Loucy (cell line): ENCODE results near the gene CNMD.

Experiments used
- H2AFZ ChIP-seq: fragments of 200-600 bp; sonication (generic); 2 replicates; pipeline ENCODE4 v1.6.0; 2016; ENCODE audit warnings: antibody characterized with exemption, mild to moderate bottlenecking, low read length, moderate library complexity
- H3F3A ChIP-seq: fragments of 200-600 bp; 2 replicates; pipeline ENCODE4 v1.6.0; 2016; ENCODE audit warnings: antibody characterized with exemption, low read depth, mild to moderate bottlenecking
- H3K27me3 ChIP-seq: fragments of 200-600 bp; sonication (generic); 2 replicates; pipeline ENCODE4 v1.6.1; 2014; ENCODE audit warnings: low read length, mild to moderate bottlenecking; ENCODE audit not compliant: insufficient read depth, poor library complexity, severe bottlenecking
- H3K36me3 ChIP-seq: fragments of 200-600 bp; sonication (generic); 2 replicates; pipeline ENCODE4 v1.6.1; 2016; ENCODE audit warnings: low read length; ENCODE audit not compliant: insufficient read depth
- H3K4me1 ChIP-seq: fragments of 200-600 bp; sonication (generic); 2 replicates; pipeline ENCODE4 v1.5.1; 2014; ENCODE audit warnings: low read length, mild to moderate bottlenecking; ENCODE audit not compliant: insufficient read depth, poor library complexity, severe bottlenecking
- H3K4me2 ChIP-seq: fragments of 200-600 bp; sonication (generic); 2 replicates; pipeline ENCODE4 v1.6.0; 2014; ENCODE audit warnings: antibody characterized with exemption, low read length, low read depth, mild to moderate bottlenecking; ENCODE audit not compliant: poor library complexity, severe bottlenecking
- H3K4me3 ChIP-seq: fragments of 200-600 bp; sonication (generic); 2 replicates; pipeline ENCODE4 v1.5.1; 2014; ENCODE audit warnings: low read length, mild to moderate bottlenecking, mixed read lengths; ENCODE audit not compliant: poor library complexity, severe bottlenecking
- H3K79me2 ChIP-seq: fragments of 200-600 bp; sonication (generic); 2 replicates; pipeline ENCODE4 v1.6.1; 2014; ENCODE audit warnings: low read length; ENCODE audit not compliant: insufficient read depth
- H3K9ac ChIP-seq: fragments of 200-600 bp; sonication (generic); 2 replicates; pipeline ENCODE4 v1.6.0; 2014; ENCODE audit warnings: mild to moderate bottlenecking, low read depth, low read length, moderate library complexity; ENCODE audit not compliant: poor library complexity, severe bottlenecking
- H3K9me2 ChIP-seq: fragments of 200-600 bp; sonication (generic); replicated peaks from 2 replicates; pipeline ENCODE4 v1.6.1; 2016; ENCODE audit warnings: low read depth, low read length, mixed read lengths
- H3K9me3 ChIP-seq: fragments of 200-600 bp; sonication (generic); 2 replicates; pipeline ENCODE4 v1.6.1; 2014; ENCODE audit warnings: mild to moderate bottlenecking, antibody characterized with exemption, low read length, low read depth; ENCODE audit not compliant: insufficient read depth
- H4K20me1 ChIP-seq: fragments of 200-600 bp; sonication (generic); 2 replicates; pipeline ENCODE4 v1.6.0; 2014; ENCODE audit warnings: antibody characterized with exemption, low read length, mild to moderate bottlenecking; ENCODE audit not compliant: insufficient read depth, poor library complexity, severe bottlenecking
- EZH2phosphoT487 ChIP-seq: fragments of 200-600 bp; IDR thresholded peaks from 2 replicates; pipeline ENCODE4 v1.6.1; 2018; ENCODE audit warnings: antibody characterized with exemption, mild to moderate bottlenecking, moderate library complexity, borderline replicate concordance
- TF ChIP-seq, protein P1 (sequence below): fragments of 200-600 bp; sonication (generic); conservative IDR thresholded peaks from 2 replicates; pipeline ENCODE4 v1.5.1; 2014; ENCODE audit warnings: mild to moderate bottlenecking, antibody characterized with exemption, low read length

The CNMD gene

DNA sequence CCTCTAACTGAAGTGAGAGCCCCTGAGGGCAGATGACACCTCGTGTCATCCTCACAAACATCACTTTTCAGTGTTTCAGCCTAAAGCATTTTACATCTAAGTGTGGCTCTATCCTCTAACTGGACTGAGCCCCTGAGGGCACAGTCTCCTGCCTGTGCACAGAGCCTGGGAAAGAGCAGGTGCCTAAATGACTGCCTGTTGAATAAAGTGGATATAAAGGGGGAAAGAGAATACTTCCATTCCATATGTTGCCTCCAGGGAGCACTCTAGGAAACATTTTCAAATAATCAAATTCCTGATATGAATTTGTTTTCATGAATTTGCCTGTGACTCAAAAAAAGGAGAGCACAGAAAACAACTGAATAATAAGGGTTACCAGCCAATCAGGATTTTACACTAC is 32.2 kb downstream of the CNMD start:
- Histone ChIP-seq H3F3A (no peaks in the 10 kb centered on the region), H3K27me3 (no peaks in the 10 kb centered on the region), H3K9ac (no peak overlapping the region), H3K4me2 (no peak overlapping the region), H3K36me3 (no peaks in the 10 kb centered on the region), H3K9me3 (no peaks in the 10 kb centered on the region), H3K9me2 (no peaks in the 10 kb centered on the region), H2AFZ (no peak overlapping the region), H3K4me1 (peaks cover 34% of the 10 kb centered on the region), H4K20me1 (no peaks in the 10 kb centered on the region), H3K79me2 (no peaks in the 10 kb centered on the region), H3K4me3 (no peak overlapping the region)
- TF ChIP-seq, protein P1, sequence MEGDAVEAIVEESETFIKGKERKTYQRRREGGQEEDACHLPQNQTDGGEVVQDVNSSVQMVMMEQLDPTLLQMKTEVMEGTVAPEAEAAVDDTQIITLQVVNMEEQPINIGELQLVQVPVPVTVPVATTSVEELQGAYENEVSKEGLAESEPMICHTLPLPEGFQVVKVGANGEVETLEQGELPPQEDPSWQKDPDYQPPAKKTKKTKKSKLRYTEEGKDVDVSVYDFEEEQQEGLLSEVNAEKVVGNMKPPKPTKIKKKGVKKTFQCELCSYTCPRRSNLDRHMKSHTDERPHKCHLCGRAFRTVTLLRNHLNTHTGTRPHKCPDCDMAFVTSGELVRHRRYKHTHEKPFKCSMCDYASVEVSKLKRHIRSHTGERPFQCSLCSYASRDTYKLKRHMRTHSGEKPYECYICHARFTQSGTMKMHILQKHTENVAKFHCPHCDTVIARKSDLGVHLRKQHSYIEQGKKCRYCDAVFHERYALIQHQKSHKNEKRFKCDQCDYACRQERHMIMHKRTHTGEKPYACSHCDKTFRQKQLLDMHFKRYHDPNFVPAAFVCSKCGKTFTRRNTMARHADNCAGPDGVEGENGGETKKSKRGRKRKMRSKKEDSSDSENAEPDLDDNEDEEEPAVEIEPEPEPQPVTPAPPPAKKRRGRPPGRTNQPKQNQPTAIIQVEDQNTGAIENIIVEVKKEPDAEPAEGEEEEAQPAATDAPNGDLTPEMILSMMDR: no peak
- no peak for TF ChIP-seq EZH2phosphoT487

- Histone ChIP-seq H3K79me2 (no peaks in the 10 kb centered on the region), H3K36me3 (no peaks in the 10 kb centered on the region), H3F3A (0 out of 2 replicates have a peak, but pooled peaks cover 2% of the 10 kb centered on the region), H3K9ac (no peak overlapping the region), H3K9me2 (no peaks in the 10 kb centered on the region), H3K4me2 (no peak overlapping the region), H3K4me3 (no peak overlapping the region), H3K27me3 (no peaks in the 10 kb centered on the region), H3K9me3 (no peaks in the 10 kb centered on the region), H4K20me1 (no peaks in the 10 kb centered on the region), H2AFZ (no peak overlapping the region), H3K4me1 (peaks cover 47% of the 10 kb centered on the region)
- TF ChIP-seq EZH2phosphoT487: no peak
- TF ChIP-seq, protein P1: no peak
These were observed 33.5 kb downstream of the CNMD start for GRCh38 chr13:52706081-52706480.

DNA sequence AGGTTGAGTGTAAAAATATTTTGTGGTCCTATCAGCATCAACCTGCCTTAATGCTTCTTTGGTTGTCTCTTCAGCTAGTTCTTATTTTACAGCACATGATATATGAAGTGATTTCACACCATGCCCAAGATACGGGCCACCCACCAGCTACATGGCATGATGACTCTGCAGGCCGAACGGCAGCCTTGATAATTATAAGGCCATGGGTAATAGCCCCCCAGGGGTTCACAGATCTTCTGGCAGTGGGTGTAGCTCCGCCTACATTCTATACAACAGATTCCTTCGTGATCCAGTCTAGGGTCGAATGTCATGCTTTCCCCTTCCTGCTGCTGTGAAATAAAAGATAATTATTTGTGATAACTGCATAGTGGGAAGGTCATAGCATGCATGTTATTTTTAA is 36.1 kb downstream of the CNMD start:
- no peak for TF ChIP-seq EZH2phosphoT487
- TF ChIP-seq, protein P1: no peak

More for the DNA sequence above, 36.1 kb downstream of the CNMD start:
- Histone ChIP-seq H3F3A (0 out of 2 replicates have a peak, but pooled peaks cover 2% of the 10 kb centered on the region), H3K9me3 (no peaks in the 10 kb centered on the region), H3K4me2 (peak overlapping the region; percentile 66), H3K79me2 (no peaks in the 10 kb centered on the region), H2AFZ (no peak overlapping the region), H3K4me1 (peaks cover 66% of the 10 kb centered on the region), H4K20me1 (no peaks in the 10 kb centered on the region), H3K4me3 (no peak overlapping the region), H3K9ac (peak overlapping the region; percentile 84), H3K36me3 (no peaks in the 10 kb centered on the region), H3K9me2 (no peaks in the 10 kb centered on the region), H3K27me3 (no peaks in the 10 kb centered on the region)
